H1 (cell line): Measurements from ENCODE around the gene SLC5A4. TPM values are rescaled to one million over a fixed set of nuclear protein-coding genes. Genes with fewer than 3 reads are reported as not detected.
"Not testable (repeated sequence)": the region's sequence is repeated elsewhere in the genome, so short reads cannot be mapped to it uniquely, and the experiment has no call there.

Source experiments
- CTCF ChIA-PET: fragments of 300-600 bp; sonication (Branson Sonifier 250); formaldehyde crosslinking; loops from one replicate; lab custom pipeline; 2021; ENCODE audit not compliant: partially characterized antibody; lab: Charles Lee
- POLR2A ChIA-PET: fragments of 300-600 bp; sonication (Branson Sonifier 250); formaldehyde crosslinking; loops from one replicate; lab custom pipeline; 2021; ENCODE audit warnings: inconsistent platforms; ENCODE audit not compliant: partially characterized antibody; lab: Charles Lee
- DNase-seq, 2 experiments: peaks; one replicate each; pipeline versions ENCODE4 v3.0.0 to v3.0.0-alpha.2; 2010 to 2022; ENCODE audit warnings: low spot score in 2 of 2, low read depth in 1 of 2, mixed read lengths in 1 of 2
- FAIRE-seq: peaks from 2 replicates; lab custom pipeline; 2011; peaks lifted over from hg19 to GRCh38; lab: Jason Lieb, UNC
- H2AFZ ChIP-seq: 2 replicates; pipeline ENCODE4 v1.8.1; 2012; ENCODE audit warnings: low read length, inconsistent platforms
- H2AK5ac ChIP-seq: 2 replicates; pipeline ENCODE4 v1.6.1; 2013; ENCODE audit warnings: low read depth, low read length
- H2BK120ac ChIP-seq: replicated peaks from 2 replicates; pipeline ENCODE3; 2013; ENCODE audit warnings: low read depth, low read length, inconsistent platforms
- H2BK12ac ChIP-seq: 2 replicates; pipeline ENCODE4 v1.6.1; 2013; ENCODE audit warnings: low read depth, low read length
- H2BK15ac ChIP-seq: 2 replicates; pipeline ENCODE4 v1.6.1; 2013; ENCODE audit warnings: low read length
- H2BK20ac ChIP-seq: 2 replicates; pipeline ENCODE4 v1.6.1; 2013; ENCODE audit warnings: low read length
- H2BK5ac ChIP-seq: 2 replicates; pipeline ENCODE4 v1.6.1; 2013; ENCODE audit warnings: low read depth, low read length
- H3K14ac ChIP-seq: 2 replicates; pipeline ENCODE4 v1.6.1; 2013; ENCODE audit warnings: inconsistent platforms; ENCODE audit not compliant: insufficient read length
- H3K18ac ChIP-seq: 2 replicates; pipeline ENCODE4 v1.6.1; 2013; ENCODE audit warnings: low read length; ENCODE audit errors: extremely low read depth
- H3K23ac ChIP-seq: 2 replicates; pipeline ENCODE4 v1.6.1; 2013; ENCODE audit warnings: inconsistent platforms; ENCODE audit not compliant: insufficient read length
- H3K23me2 ChIP-seq: 2 replicates; pipeline ENCODE4 v1.6.1; 2013; ENCODE audit warnings: low read depth, low read length
- H3K27ac ChIP-seq: 2 replicates; pipeline ENCODE4 v1.6.1; 2011; ENCODE audit warnings: low read depth, low read length, inconsistent platforms
- H3K27me3 ChIP-seq, 4 experiments: replicated peaks in 1 of 4; 1 replicate in 1 of 4; 2 replicates in 3 of 4; pipeline versions ENCODE4 v1.6.1 to v1.8.1; 2011 to 2013; ENCODE audit warnings: low read length in 3 of 4, mild to moderate bottlenecking in 3 of 4, inconsistent platforms in 2 of 4, mixed read lengths in 2 of 4, moderate library complexity in 1 of 4; ENCODE audit not compliant: control insufficient read depth in 3 of 4, insufficient read depth in 3 of 4; ENCODE audit errors: extremely low read depth in 1 of 4
- H3K36me3 ChIP-seq, 4 experiments: 2 replicates each; pipeline versions ENCODE4 v1.6.1 to v1.8.1; 2011 to 2013; ENCODE audit warnings: mild to moderate bottlenecking in 4 of 4, low read length in 3 of 4, moderate library complexity in 2 of 4, control low read depth in 1 of 4, inconsistent platforms in 1 of 4; ENCODE audit not compliant: insufficient read depth in 4 of 4, control insufficient read depth in 2 of 4
- H3K4ac ChIP-seq: replicated peaks from 2 replicates; pipeline ENCODE3; 2013; ENCODE audit warnings: low read length, low read depth, mixed read lengths, inconsistent platforms; ENCODE audit not compliant: insufficient read length
- H3K4me1 ChIP-seq, 4 experiments: replicated peaks in 1 of 4; 1 replicate in 1 of 4; 2 replicates in 3 of 4; pipeline versions ENCODE4 v1.6.1 to v1.8.1; 2011 to 2013; ENCODE audit warnings: low read length in 3 of 4, inconsistent platforms in 2 of 4, mixed read lengths in 1 of 4; ENCODE audit not compliant: insufficient read depth in 4 of 4, control insufficient read depth in 3 of 4
- H3K4me2 ChIP-seq, 2 experiments: 2 replicates each; pipeline versions ENCODE4 v1.6.1 to v1.8.1; 2011 to 2013; ENCODE audit warnings: low read depth in 2 of 2, low read length in 2 of 2, control low read depth in 1 of 2, inconsistent platforms in 1 of 2, mild to moderate bottlenecking in 1 of 2; ENCODE audit not compliant: insufficient read depth in 1 of 2
- H3K4me3 ChIP-seq, 4 experiments: fragments of 200-600, 300-600 bp in 1 of 4; sonication (generic), shearing (Covaris generic), sonication (Bioruptor Twin) in 1 of 4; 2 replicates each; pipeline versions ENCODE4 v1.5.1 to v1.8.1; 2011 to 2016; ENCODE audit warnings: low read length in 4 of 4, low read depth in 3 of 4, control low read depth in 2 of 4, inconsistent platforms in 2 of 4, mild to moderate bottlenecking in 2 of 4, mixed read lengths in 1 of 4, moderate library complexity in 1 of 4; ENCODE audit not compliant: insufficient read depth in 2 of 4; ENCODE audit errors: extremely low read depth in 1 of 4
- H3K56ac ChIP-seq: replicated peaks from 2 replicates; pipeline ENCODE3; 2013; ENCODE audit warnings: low read depth, mild to moderate bottlenecking, mixed read lengths, low read length, inconsistent platforms; ENCODE audit not compliant: insufficient read length
- H3K79me1 ChIP-seq: 2 replicates; pipeline ENCODE4 v1.6.1; 2013; ENCODE audit warnings: low read depth, low read length, control low read depth
- H3K79me2 ChIP-seq, 2 experiments: 2 replicates each; pipeline versions ENCODE4 v1.6.1 to v1.8.1; 2012 to 2013; ENCODE audit warnings: low read length in 2 of 2, mild to moderate bottlenecking in 2 of 2, inconsistent platforms in 1 of 2; ENCODE audit not compliant: insufficient read depth in 2 of 2, control insufficient read depth in 1 of 2
- H3K9ac ChIP-seq, 4 experiments: replicated peaks in 1 of 4; 1 replicate in 1 of 4; 2 replicates in 3 of 4; pipeline versions ENCODE4 v1.6.1 to v1.8.1; 2011 to 2013; ENCODE audit warnings: low read depth in 3 of 4, low read length in 3 of 4, control low read depth in 2 of 4, mild to moderate bottlenecking in 2 of 4, moderate library complexity in 2 of 4, inconsistent platforms in 1 of 4; ENCODE audit errors: extremely low read depth in 1 of 4
- H3K9me3 ChIP-seq, 2 experiments: 2 replicates each; pipeline versions ENCODE4 v1.6.1 to v1.8.1; 2012 to 2013; ENCODE audit warnings: mild to moderate bottlenecking in 2 of 2, moderate library complexity in 2 of 2, control low read depth in 1 of 2, inconsistent platforms in 1 of 2, low read depth in 1 of 2, low read length in 1 of 2, mixed read lengths in 1 of 2; ENCODE audit not compliant: insufficient read depth in 2 of 2
- H4K20me1 ChIP-seq, 2 experiments: replicated peaks in 1 of 2; 2 replicates each; pipeline versions ENCODE3 to v1.8.1; 2011 to 2013; ENCODE audit warnings: inconsistent platforms in 2 of 2, low read length in 2 of 2, mild to moderate bottlenecking in 1 of 2; ENCODE audit not compliant: insufficient read depth in 2 of 2, control insufficient read depth in 1 of 2
- H4K5ac ChIP-seq: 2 replicates; pipeline ENCODE4 v1.6.1; 2013; ENCODE audit warnings: low read length, low read depth, mixed read lengths, inconsistent platforms; ENCODE audit not compliant: insufficient read length
- H4K8ac ChIP-seq: 2 replicates; pipeline ENCODE4 v1.8.0; 2013; ENCODE audit warnings: mild to moderate bottlenecking, moderate library complexity, low read length, inconsistent platforms; ENCODE audit not compliant: insufficient read depth; ENCODE audit errors: extremely low read depth
- H4K91ac ChIP-seq: replicated peaks from 2 replicates; pipeline ENCODE3; 2013; ENCODE audit warnings: low read length, mixed read lengths, inconsistent platforms; ENCODE audit not compliant: insufficient read length
- WGBS, 2 experiments: shearing (Covaris generic) in 1 of 2; methylation state at CpG; one replicate each; pipeline versions ENCODE4 v1.1.6 to v1.1.7; 2013 to 2015; ENCODE audit warnings: low lambda C conversion rate in 2 of 2, mixed read lengths in 2 of 2, inconsistent platforms in 1 of 2, low coverage in 1 of 2, missing lambda C conversion rate in 1 of 2; ENCODE audit not compliant: insufficient replicate concordance in 2 of 2, insufficient coverage in 1 of 2, insufficient read length in 1 of 2; ENCODE audit errors: extremely low coverage in 1 of 2, missing lambda C conversion rate in 1 of 2; 5-methylcytosine and 5-hydroxymethylcytosine counted together
- polyA plus RNA-seq, 7 experiments: library from polyadenylated mRNA; depleted of rRNA in 3 of 7; stranded (reverse) in 5 of 7; unstranded in 2 of 7; fragments of >200 nt in 5 of 7; fragments of 200-250 nt in 2 of 7; gene quantifications; 1 replicate in 5 of 7; 2 replicates in 1 of 7; 4 replicates in 1 of 7; pipeline versions ENCODE4 v1.2.1 to v1.2.3, GENCODE V29; 2011 to 2013; ENCODE audit warnings: missing spikeins in 2 of 7, mixed read lengths in 2 of 7
- total RNA-seq: library from RNA; stranded (reverse); fragmentation: NEBNext Ultra II Directional; extraction: Animal tissue kit (Norgen Biotek cat#: 25700); gene quantifications from 2 replicates; pipeline ENCODE4 v1.2.1, GENCODE V29; 2021

Gene SLC5A4
- total and polyA plus RNA-seq, 2 of the 8 experiments (the other 6 are each of a cell fraction or from before 2014, with no cell fraction given): 0.17 TPM; not detected in 1

- H2BK120ac ChIP-seq, H3K23ac ChIP-seq, H3K23me2 ChIP-seq, H2BK15ac ChIP-seq, H2AK5ac ChIP-seq, H3K9me3 ChIP-seq, H3K18ac ChIP-seq, H3K36me3 ChIP-seq, H2AFZ ChIP-seq, H3K4me3 ChIP-seq, H4K91ac ChIP-seq, H3K14ac ChIP-seq, H3K79me1 ChIP-seq, H3K79me2 ChIP-seq, DNase-seq, H3K4me1 ChIP-seq, H2BK5ac ChIP-seq, FAIRE-seq, H4K8ac ChIP-seq, H3K9ac ChIP-seq, H3K27me3 ChIP-seq, H3K56ac ChIP-seq, H4K20me1 ChIP-seq, POLR2A ChIA-PET, H3K27ac ChIP-seq, H2BK20ac ChIP-seq, H2BK12ac ChIP-seq, H3K4ac ChIP-seq, H4K5ac ChIP-seq, H3K4me2 ChIP-seq: not testable (repeated sequence)
- CTCF ChIA-PET: interaction anchor here (1.7 kb wide), 1 partner anchor 9 kb away, joined by 6 read pairs; no protein-coding TSS in a partner anchor
- 85% methylated on average over 8 of the region's 9 CpGs; no CpG with 5 or more reads in 1 of the 2 experiments for WGBS, 2 experiments
Observed at GRCh38 chr22:32193346-32193745, 61.8 kb downstream of the SLC5A4 start.

- H3K56ac ChIP-seq, H2BK120ac ChIP-seq, H3K27me3 ChIP-seq, H2BK15ac ChIP-seq, H3K79me1 ChIP-seq, H4K20me1 ChIP-seq, H3K9me3 ChIP-seq, POLR2A ChIA-PET, H3K23ac ChIP-seq, H4K91ac ChIP-seq, H2BK20ac ChIP-seq, H3K4me3 ChIP-seq, H3K9ac ChIP-seq, H4K5ac ChIP-seq, H3K4ac ChIP-seq, H2AK5ac ChIP-seq, H2AFZ ChIP-seq, H2BK5ac ChIP-seq, H3K18ac ChIP-seq, FAIRE-seq, H4K8ac ChIP-seq, H3K79me2 ChIP-seq, H3K23me2 ChIP-seq, H3K27ac ChIP-seq, H3K4me1 ChIP-seq, H3K36me3 ChIP-seq, H2BK12ac ChIP-seq, H3K14ac ChIP-seq, CTCF ChIA-PET, DNase-seq, H3K4me2 ChIP-seq: not testable (repeated sequence)
- 86% methylated on average over 8 of the region's 15 CpGs; no CpG with 5 or more reads in 1 of the 2 experiments for WGBS, 2 experiments
Observed at GRCh38 chr22:32191021-32191420, 64.1 kb downstream of the SLC5A4 start.
